ENCODE measurements around the gene PPP1R12C.

DNA sequence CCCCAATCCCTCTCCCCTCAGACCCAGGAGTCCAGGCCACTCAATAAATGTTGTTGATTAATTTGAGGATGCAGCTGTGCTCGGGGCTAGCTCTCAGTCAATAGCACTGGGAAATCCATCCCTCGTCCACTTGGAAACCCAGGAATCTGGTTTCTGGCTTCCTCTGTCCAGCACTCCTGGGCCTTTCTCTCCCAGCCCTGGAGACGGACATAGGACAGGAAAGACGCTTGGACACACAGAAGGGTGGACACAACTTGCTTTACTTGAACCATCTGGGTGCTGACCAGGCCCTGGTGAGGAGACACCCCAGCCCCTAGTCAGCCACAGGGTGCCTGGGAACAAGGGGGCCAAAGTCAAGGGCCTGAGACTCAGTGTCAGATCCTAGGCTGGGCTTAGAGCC is 41.0 kb upstream of the PPP1R12C start:
- TF ChIP-seq, protein P1, sequence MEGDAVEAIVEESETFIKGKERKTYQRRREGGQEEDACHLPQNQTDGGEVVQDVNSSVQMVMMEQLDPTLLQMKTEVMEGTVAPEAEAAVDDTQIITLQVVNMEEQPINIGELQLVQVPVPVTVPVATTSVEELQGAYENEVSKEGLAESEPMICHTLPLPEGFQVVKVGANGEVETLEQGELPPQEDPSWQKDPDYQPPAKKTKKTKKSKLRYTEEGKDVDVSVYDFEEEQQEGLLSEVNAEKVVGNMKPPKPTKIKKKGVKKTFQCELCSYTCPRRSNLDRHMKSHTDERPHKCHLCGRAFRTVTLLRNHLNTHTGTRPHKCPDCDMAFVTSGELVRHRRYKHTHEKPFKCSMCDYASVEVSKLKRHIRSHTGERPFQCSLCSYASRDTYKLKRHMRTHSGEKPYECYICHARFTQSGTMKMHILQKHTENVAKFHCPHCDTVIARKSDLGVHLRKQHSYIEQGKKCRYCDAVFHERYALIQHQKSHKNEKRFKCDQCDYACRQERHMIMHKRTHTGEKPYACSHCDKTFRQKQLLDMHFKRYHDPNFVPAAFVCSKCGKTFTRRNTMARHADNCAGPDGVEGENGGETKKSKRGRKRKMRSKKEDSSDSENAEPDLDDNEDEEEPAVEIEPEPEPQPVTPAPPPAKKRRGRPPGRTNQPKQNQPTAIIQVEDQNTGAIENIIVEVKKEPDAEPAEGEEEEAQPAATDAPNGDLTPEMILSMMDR (IDR thresholded peaks at IDR 0.05) = no peak
- no peak for TF ChIP-seq POLR2A (IDR thresholded peaks at IDR 0.05)

Data from uterus (tissue), 2 donors.